OCI-LY3 (cell line): ENCODE data around the gene CAMTA1.

Experiments used
- H2AFZ ChIP-seq: fragments of 200-600, 300-600 bp; shearing (Covaris generic); 2 replicates; pipeline ENCODE4 v1.6.0; 2014; ENCODE audit warnings: antibody characterized with exemption, low read depth, low read length
- H3K27ac ChIP-seq: fragments of 200-600, 300-600 bp; sonication (generic); 2 replicates; pipeline ENCODE4 v1.5.1; 2014; ENCODE audit warnings: mild to moderate bottlenecking, low read length, moderate library complexity, mixed read lengths
- H3K27me3 ChIP-seq: fragments of 200-600, 300-600 bp; sonication (generic); 2 replicates; pipeline ENCODE4 v1.6.1; 2014; ENCODE audit warnings: low read depth, low read length, mixed read lengths
- H3K36me3 ChIP-seq: fragments of 200-600, 300-600 bp; sonication (generic); replicated peaks from 2 replicates; pipeline ENCODE3; 2014; ENCODE audit warnings: low read depth, low read length, mixed read lengths
- H3K4me1 ChIP-seq: fragments of 300-600, 200-600 bp; sonication (generic); 2 replicates; pipeline ENCODE4 v1.6.1; 2014; ENCODE audit warnings: low read length, mixed read lengths
- H3K4me2 ChIP-seq: fragments of 200-600, 300-600 bp; sonication (generic); 2 replicates; pipeline ENCODE4 v1.6.1; 2014; ENCODE audit warnings: low read length, mixed read lengths
- H3K4me3 ChIP-seq: fragments of 300-600, 200-600 bp; sonication (generic); 2 replicates; pipeline ENCODE4 v1.5.1; 2014; ENCODE audit warnings: antibody characterized with exemption, mild to moderate bottlenecking, low read length, moderate library complexity
- H3K79me2 ChIP-seq: fragments of 300-600, 200-600 bp; shearing (Covaris generic); 2 replicates; pipeline ENCODE4 v1.6.1; 2014; ENCODE audit warnings: mild to moderate bottlenecking, low read length, mixed read lengths
- H3K9ac ChIP-seq: fragments of 300-600, 200-600 bp; shearing (Covaris generic); 2 replicates; pipeline ENCODE4 v1.6.0; 2014; ENCODE audit warnings: mild to moderate bottlenecking, low read length, moderate library complexity
- H3K9me3 ChIP-seq: fragments of 200-600, 300-600 bp; shearing (Covaris generic); 2 replicates; pipeline ENCODE4 v1.6.1; 2014; ENCODE audit warnings: low read length, mixed read lengths; ENCODE audit not compliant: insufficient read depth
- H4K20me1 ChIP-seq: fragments of 200-600, 300-600 bp; sonication (generic); 2 replicates; pipeline ENCODE4 v1.6.1; 2016; ENCODE audit warnings: low read length, mixed read lengths; ENCODE audit not compliant: insufficient read depth
- EZH2phosphoT487 ChIP-seq: fragments of 200-600 bp; shearing (Covaris generic); IDR thresholded peaks from 2 replicates; pipeline ENCODE4 v1.6.1; 2018; ENCODE audit warnings: antibody characterized with exemption, mixed run types, low read depth
- TF ChIP-seq, protein P1 (sequence below): fragments of 200-600, 300-600 bp; sonication (generic); IDR thresholded peaks from 2 replicates; pipeline ENCODE4 v1.5.1; 2014; ENCODE audit warnings: antibody characterized with exemption, low read length, low read depth

Gene CAMTA1

GRCh38 chr1:7638078-7638477 is 852.8 kb downstream of the CAMTA1 start:
- H3K79me2 ChIP-seq: no peaks in the 10 kb centered on the region
- no peak overlapping the region for H2AFZ ChIP-seq
- no peaks in the 10 kb centered on the region for H3K27me3 ChIP-seq
- H3K4me3 ChIP-seq: no peak overlapping the region
- H3K36me3 ChIP-seq: no peaks in the 10 kb centered on the region
- H4K20me1 ChIP-seq: no peaks in the 10 kb centered on the region
- no peaks in the 10 kb centered on the region for H3K9me3 ChIP-seq
- no peak overlapping the region for H3K9ac ChIP-seq
- H3K27ac ChIP-seq: no peak overlapping the region
- no peak for TF ChIP-seq EZH2phosphoT487
- TF ChIP-seq, protein P1, sequence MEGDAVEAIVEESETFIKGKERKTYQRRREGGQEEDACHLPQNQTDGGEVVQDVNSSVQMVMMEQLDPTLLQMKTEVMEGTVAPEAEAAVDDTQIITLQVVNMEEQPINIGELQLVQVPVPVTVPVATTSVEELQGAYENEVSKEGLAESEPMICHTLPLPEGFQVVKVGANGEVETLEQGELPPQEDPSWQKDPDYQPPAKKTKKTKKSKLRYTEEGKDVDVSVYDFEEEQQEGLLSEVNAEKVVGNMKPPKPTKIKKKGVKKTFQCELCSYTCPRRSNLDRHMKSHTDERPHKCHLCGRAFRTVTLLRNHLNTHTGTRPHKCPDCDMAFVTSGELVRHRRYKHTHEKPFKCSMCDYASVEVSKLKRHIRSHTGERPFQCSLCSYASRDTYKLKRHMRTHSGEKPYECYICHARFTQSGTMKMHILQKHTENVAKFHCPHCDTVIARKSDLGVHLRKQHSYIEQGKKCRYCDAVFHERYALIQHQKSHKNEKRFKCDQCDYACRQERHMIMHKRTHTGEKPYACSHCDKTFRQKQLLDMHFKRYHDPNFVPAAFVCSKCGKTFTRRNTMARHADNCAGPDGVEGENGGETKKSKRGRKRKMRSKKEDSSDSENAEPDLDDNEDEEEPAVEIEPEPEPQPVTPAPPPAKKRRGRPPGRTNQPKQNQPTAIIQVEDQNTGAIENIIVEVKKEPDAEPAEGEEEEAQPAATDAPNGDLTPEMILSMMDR: no peak
- H3K4me1 ChIP-seq: no peaks in the 10 kb centered on the region
- H3K4me2 ChIP-seq: no peak overlapping the region

GRCh38 chr1:7639435-7640131 is 854.3 kb downstream of the CAMTA1 start:
- H3K27me3 ChIP-seq: no peaks in the 10 kb centered on the region
- TF ChIP-seq, protein P1: no peak
- no peak for TF ChIP-seq EZH2phosphoT487
- H3K4me2 ChIP-seq: no peak overlapping the region
- H3K9me3 ChIP-seq: no peaks in the 10 kb centered on the region
- H3K9ac ChIP-seq: no peak overlapping the region
- no peaks in the 10 kb centered on the region for H3K79me2 ChIP-seq
- no peak overlapping the region for H2AFZ ChIP-seq
- H3K4me3 ChIP-seq: no peak overlapping the region
- H4K20me1 ChIP-seq: no peaks in the 10 kb centered on the region
- no peaks in the 10 kb centered on the region for H3K4me1 ChIP-seq
- H3K27ac ChIP-seq: no peak overlapping the region
- H3K36me3 ChIP-seq: no peaks in the 10 kb centered on the region

- Histone ChIP-seq H2AFZ (no peak overlapping the region), H3K4me1 (no peaks in the 10 kb centered on the region), H4K20me1 (no peaks in the 10 kb centered on the region), H3K27ac (no peak overlapping the region), H3K79me2 (no peaks in the 10 kb centered on the region), H3K4me2 (no peak overlapping the region), H3K9ac (no peak overlapping the region), H3K36me3 (no peaks in the 10 kb centered on the region), H3K27me3 (no peaks in the 10 kb centered on the region), H3K4me3 (no peak overlapping the region), H3K9me3 (no peaks in the 10 kb centered on the region)
- TF ChIP-seq EZH2phosphoT487: no peak
- TF ChIP-seq, protein P1: no peak
These were observed 855.1 kb downstream of the CAMTA1 start for GRCh38 chr1:7640350-7640749.

GRCh38 chr1:7640920-7641585 is 855.8 kb downstream of the CAMTA1 start:
- Histone ChIP-seq H3K9ac (no peak overlapping the region), H2AFZ (no peak overlapping the region)

More at GRCh38 chr1:7640920-7641585, 855.8 kb downstream of the CAMTA1 start:
- Histone ChIP-seq H3K4me1 (no peaks in the 10 kb centered on the region), H3K36me3 (no peaks in the 10 kb centered on the region), H3K4me3 (no peak overlapping the region), H3K4me2 (no peak overlapping the region), H3K27ac (no peak overlapping the region), H3K79me2 (no peaks in the 10 kb centered on the region), H4K20me1 (no peaks in the 10 kb centered on the region), H3K27me3 (no peaks in the 10 kb centered on the region), H3K9me3 (no peaks in the 10 kb centered on the region)
- TF ChIP-seq EZH2phosphoT487: no peak
- TF ChIP-seq, protein P1: no peak
